Vagina (tissue), 2 donors: ENCODE measurements around the gene SLC25A10. TPM values are rescaled to one million over a fixed set of nuclear protein-coding genes. Genes with fewer than 3 reads are reported as not detected.

Experiments used
- DNase-seq, 2 donors: peaks; one replicate each; pipeline ENCODE4 v3.0.0-alpha.2; 2017; ENCODE audit errors: extremely low spot score in 2 of 2
- H3K27ac ChIP-seq: fragments of 200-600 bp; sonication (generic); one replicate; pipeline ENCODE4 v1.5.1; 2019
- H3K27me3 ChIP-seq: fragments of 200-600 bp; sonication (generic); one replicate; pipeline ENCODE4 v1.5.1; 2019
- H3K36me3 ChIP-seq, 2 donors: fragments of 200-600 bp; sonication (generic); one replicate each; pipeline ENCODE4 v1.5.1; 2017 to 2019
- H3K4me1 ChIP-seq: fragments of 200-600 bp; sonication (generic); one replicate; pipeline ENCODE4 v1.5.1; 2019
- H3K4me3 ChIP-seq, 2 donors: fragments of 200-600 bp; sonication (generic); 1 replicate in 1 of 2; 2 replicates in 1 of 2; pipeline ENCODE4 v1.5.1; 2016 to 2019
- H3K9me3 ChIP-seq: fragments of 200-600 bp; sonication (generic); one replicate; pipeline ENCODE4 v1.5.1; 2019
- CTCF ChIP-seq, 3 experiments: fragments of 450-650 bp in 2 of 3; fragments of 200-600 bp in 1 of 3; sonication (generic) in 1 of 3; IDR thresholded peaks; one replicate each; pipeline ENCODE4 v1.5.1; 2017 to 2019; ENCODE audit warnings: antibody characterized with exemption in 3 of 3, mild to moderate bottlenecking in 2 of 3, moderate library complexity in 2 of 3
- POLR2A ChIP-seq, 2 donors: fragments of 450-650 bp; IDR thresholded peaks; one replicate each; pipeline ENCODE4 v1.6.1; 2017; ENCODE audit warnings: antibody characterized with exemption in 2 of 2, mild to moderate bottlenecking in 2 of 2, moderate library complexity in 2 of 2
- POLR2AphosphoS5 ChIP-seq, 2 donors: sonication (generic); formaldehyde crosslinking; IDR thresholded peaks; one replicate each; pipeline ENCODE4 v1.9.0; 2017; ENCODE audit warnings: antibody characterized with exemption in 2 of 2, mild to moderate bottlenecking in 2 of 2, low read depth in 1 of 2; ENCODE audit not compliant: insufficient read depth in 1 of 2
- intact Hi-C: fragments of 100-400 bp; cut with DNase I; formaldehyde crosslinking; loops from one replicate; pipeline ENCODE4 v1.15.1; 2023
- total RNA-seq: library from RNA; depleted of rRNA; stranded (reverse); fragments of >200 nt; gene quantifications from one replicate; pipeline ENCODE4 v1.2.3, GENCODE V29; 2016

Gene SLC25A10
- total RNA-seq, 1 donor from 2014 or later = 2.9 TPM

- H3K27ac ChIP-seq = no peak overlapping the region
- H3K36me3 ChIP-seq = no peaks in the 10 kb centered on the region
- no peak overlapping the region for H3K4me3 ChIP-seq
- TF ChIP-seq POLR2A (IDR thresholded peaks at IDR 0.05) (no peak), CTCF (IDR thresholded peaks at IDR 0.05) (no peak), POLR2AphosphoS5 (IDR thresholded peaks at IDR 0.05; ENCODE audit: insufficient read depth in 1 of 2, low read depth in 1 of 2) (no peak)
- no peak for DNase-seq
- H3K9me3 ChIP-seq = no peaks in the 10 kb centered on the region
- intact Hi-C loops = no loop called here
- H3K27me3 ChIP-seq = no peaks in the 10 kb centered on the region
- peaks cover 20% of the 10 kb centered on the region for H3K4me1 ChIP-seq
Observed at GRCh38 chr17:81716674-81716996, 4.6 kb downstream of the SLC25A10 start.

- Histone ChIP-seq H3K4me1 (peaks cover 19% of the 10 kb centered on the region), H3K36me3 (no peaks in the 10 kb centered on the region), H3K27me3 (no peaks in the 10 kb centered on the region), H3K4me3 (no peak overlapping the region), H3K9me3 (no peaks in the 10 kb centered on the region), H3K27ac (no peak overlapping the region)
- TF ChIP-seq CTCF (IDR thresholded peaks at IDR 0.05) (no peak), POLR2A (IDR thresholded peaks at IDR 0.05) (no peak), POLR2AphosphoS5 (IDR thresholded peaks at IDR 0.05; ENCODE audit: insufficient read depth in 1 of 2, low read depth in 1 of 2) (no peak)
- no peak for DNase-seq
- intact Hi-C loops = no loop called here
Observed at GRCh38 chr17:81717049-81717765, 5.1 kb downstream of the SLC25A10 start.

- TF ChIP-seq POLR2AphosphoS5 (IDR thresholded peaks at IDR 0.05; ENCODE audit: insufficient read depth in 1 of 2, low read depth in 1 of 2) (no peak), POLR2A (IDR thresholded peaks at IDR 0.05) (no peak), CTCF (IDR thresholded peaks at IDR 0.05) (no peak)
- Histone ChIP-seq H3K36me3 (no peaks in the 10 kb centered on the region), H3K4me3 (no peak overlapping the region), H3K9me3 (no peaks in the 10 kb centered on the region), H3K27me3 (no peaks in the 10 kb centered on the region), H3K27ac (no peak overlapping the region), H3K4me1 (peaks cover 21% of the 10 kb centered on the region)
- intact Hi-C loops = no loop called here
- DNase-seq = no peak
Observed at GRCh38 chr17:81717766-81718089, 5.6 kb downstream of the SLC25A10 start.

- Histone ChIP-seq H3K36me3 (no peaks in the 10 kb centered on the region), H3K4me1 (peaks cover 12% of the 10 kb centered on the region), H3K27me3 (no peaks in the 10 kb centered on the region), H3K4me3 (no peak overlapping the region), H3K27ac (no peak overlapping the region), H3K9me3 (no peaks in the 10 kb centered on the region)
- TF ChIP-seq POLR2AphosphoS5 (IDR thresholded peaks at IDR 0.05; ENCODE audit: insufficient read depth in 1 of 2, low read depth in 1 of 2) = no peak
- TF ChIP-seq POLR2A (IDR thresholded peaks at IDR 0.05) = no peak
- no peak for TF ChIP-seq CTCF (IDR thresholded peaks at IDR 0.05)
- DNase-seq = no peak
- intact Hi-C loops = no loop called here
Observed at GRCh38 chr17:81719410-81720266, 7.6 kb downstream of the SLC25A10 start.
